ENCODE data around the gene WNT8A. TPM values are rescaled to one million over a fixed set of nuclear protein-coding genes. Genes with fewer than 3 reads are reported as not detected.

WNT8A gene
- total and polyA plus RNA-seq, 2 of the 8 experiments (the other 6 are each of a cell fraction or from before 2014, with no cell fraction given), result 0.06 TPM; not detected in 1

GRCh38 chr5:138037907-138038633, 45.8 kb upstream of the WNT8A start:
- H3K27ac ChIP-seq (ENCODE audit: low read depth, low read length), result no peak overlapping the region
- POLR2A ChIA-PET (ENCODE audit: partially characterized antibody), result interaction anchor here (1.3 kb wide), 1 partner anchor 285 kb away, joined by 3 read pairs; no protein-coding TSS in a partner anchor
- no peak for TF ChIP-seq SIX5 (IDR thresholded peaks at IDR 0.05; ENCODE audit: low read depth, low read length)
- TF ChIP-seq EGR1 (IDR thresholded peaks at IDR 0.05; ENCODE audit: borderline replicate concordance, low read depth, low read length), result no peak
- no peak for TF ChIP-seq ATF2 (IDR thresholded peaks at IDR 0.05; ENCODE audit: low read length)
- TF ChIP-seq SP4 (IDR thresholded peaks at IDR 0.05; ENCODE audit: low read length), result no peak
- TF ChIP-seq SIRT6 (IDR thresholded peaks at IDR 0.05; ENCODE audit: low read length), result no peak
- TF ChIP-seq CHD1 (IDR thresholded peaks at IDR 0.05; ENCODE audit: low read depth, low read length), result no peak
- TF ChIP-seq SIN3A (conservative IDR thresholded peaks at IDR 0.05 in 1 of 2, IDR thresholded peaks at IDR 0.05 in 1 of 2; ENCODE audit: low read depth in 1 of 2, low read length in 2 of 2), result no peak

More at GRCh38 chr5:138037907-138038633, 45.8 kb upstream of the WNT8A start:
- H3K79me2 ChIP-seq (ENCODE audit: control insufficient read depth in 1 of 2, insufficient read depth in 2 of 2, low read length in 2 of 2), result no peaks in the 10 kb centered on the region
- H3K27me3 ChIP-seq (replicated peaks in 1 of 4; ENCODE audit: control insufficient read depth in 3 of 4, extremely low read depth in 1 of 4, insufficient read depth in 3 of 4, low read length in 3 of 4), result no peaks in the 10 kb centered on the region; a peak in 2 of 7 replicates
- H3K36me3 ChIP-seq (ENCODE audit: control insufficient read depth in 2 of 4, insufficient read depth in 4 of 4, low read length in 3 of 4), result no peaks in the 10 kb centered on the region
- CTCF ChIA-PET (ENCODE audit: partially characterized antibody), result interaction anchor here (1.1 to 12.1 kb wide), 9 partner anchors 17 to 114 kb away, joined by 3 to 179 read pairs (median 5); no protein-coding TSS in a partner anchor
- H4K5ac ChIP-seq (ENCODE audit: insufficient read length, low read depth, low read length), result no peak overlapping the region
- no peak overlapping the region for H3K4me2 ChIP-seq (ENCODE audit: insufficient read depth in 1 of 2, low read depth in 2 of 2, low read length in 2 of 2)
- no peak overlapping the region for H2AK5ac ChIP-seq (ENCODE audit: low read depth, low read length)
- H3K23me2 ChIP-seq (ENCODE audit: low read depth, low read length), result peaks cover 4% of the 10 kb centered on the region; the same call in 1 of the 2 replicates
- no peaks in the 10 kb centered on the region for H3K9me3 ChIP-seq (ENCODE audit: insufficient read depth in 2 of 2, low read depth in 1 of 2, low read length in 1 of 2)
- no peak for DNase-seq (ENCODE audit: low read depth in 1 of 2, low spot score in 2 of 2)
- H4K20me1 ChIP-seq (replicated peaks in 1 of 2; ENCODE audit: control insufficient read depth in 1 of 2, insufficient read depth in 2 of 2, low read length in 2 of 2), result no peaks in the 10 kb centered on the region
- no peak overlapping the region for H2AFZ ChIP-seq (ENCODE audit: low read length)
- H2BK120ac ChIP-seq (replicated peaks; ENCODE audit: low read depth, low read length), result no peak overlapping the region
- no peak overlapping the region for H3K18ac ChIP-seq (ENCODE audit: extremely low read depth, low read length)
- no peak overlapping the region for H3K4ac ChIP-seq (replicated peaks; ENCODE audit: insufficient read length, low read depth, low read length)
- H3K9ac ChIP-seq (replicated peaks in 1 of 4; ENCODE audit: extremely low read depth in 1 of 4, low read depth in 3 of 4, low read length in 3 of 4), result no peak overlapping the region
- no peak overlapping the region for H2BK20ac ChIP-seq (ENCODE audit: low read length)
- no peak for FAIRE-seq
- no peak overlapping the region for H2BK5ac ChIP-seq (ENCODE audit: low read depth, low read length)
- H3K79me1 ChIP-seq (ENCODE audit: low read depth, low read length), result no peaks in the 10 kb centered on the region
- 85% methylated on average over 1 of the region's 1 CpG; no CpG with 5 or more reads in 1 of the 2 experiments for WGBS, 2 experiments (ENCODE audit: extremely low coverage in 1 of 2, insufficient coverage in 1 of 2, insufficient read length in 1 of 2, insufficient replicate concordance in 2 of 2, low coverage in 1 of 2, low lambda C conversion rate in 2 of 2, missing lambda C conversion rate in 1 of 2)
- no peak overlapping the region for H2BK15ac ChIP-seq (ENCODE audit: low read length)
- no peak overlapping the region for H3K23ac ChIP-seq (ENCODE audit: insufficient read length)
- H4K8ac ChIP-seq (ENCODE audit: extremely low read depth, insufficient read depth, low read length), result no peak overlapping the region
- peaks cover 2 to 6% (median 3%) of the 10 kb centered on the region in 4 experiments; a peak in 3 of 7 replicates for H3K4me1 ChIP-seq (replicated peaks in 1 of 4; ENCODE audit: control insufficient read depth in 3 of 4, insufficient read depth in 4 of 4, low read length in 3 of 4)
- H4K91ac ChIP-seq (replicated peaks; ENCODE audit: insufficient read length, low read length), result no peak overlapping the region
- H3K56ac ChIP-seq (replicated peaks; ENCODE audit: insufficient read length, low read depth, low read length), result no peak overlapping the region
- H2BK12ac ChIP-seq (ENCODE audit: low read depth, low read length), result no peak overlapping the region
- H3K4me3 ChIP-seq (ENCODE audit: extremely low read depth in 1 of 4, insufficient read depth in 2 of 4, low read depth in 3 of 4, low read length in 4 of 4), result no peak overlapping the region
- no peak overlapping the region for H3K14ac ChIP-seq (ENCODE audit: insufficient read length)
